Measurements from ENCODE around the gene USP38. TPM values are rescaled to one million over a fixed set of nuclear protein-coding genes. Genes with fewer than 3 reads are reported as not detected.
"Not testable (repeated sequence)": the region's sequence is repeated elsewhere in the genome, so short reads cannot be mapped to it uniquely, and the experiment has no call there.

USP38 gene
- total RNA-seq, 2 donors from 2014 or later, result 29.4 to 31.8 TPM

- H3K4me3 Mint-ChIP-seq, result no peak overlapping the region
- peak in 1 of 2 donors; percentile 43 for ATAC-seq
- no peaks in the 10 kb centered on the region for H3K9me3 Mint-ChIP-seq
- DNase-seq (ENCODE audit: low spot score), result no peak
- H3K27me3 Mint-ChIP-seq, result peaks cover 7 to 8% of the 10 kb centered on the region in 2 donors
- H3K27ac Mint-ChIP-seq, result no peak overlapping the region
- H3K36me3 Mint-ChIP-seq, result no peaks in the 10 kb centered on the region
- no peaks in the 10 kb centered on the region for H3K4me1 Mint-ChIP-seq (ENCODE audit: low read depth in 2 of 2)
These were observed 69.9 kb downstream of the USP38 start for GRCh38 chr4:143254491-143255226.

- Mint-ChIP-seq H3K36me3 (no peaks in the 10 kb centered on the region), H3K27me3 (peaks cover 6 to 7% of the 10 kb centered on the region in 2 donors), H3K4me3 (no peak overlapping the region), H3K27ac (no peak overlapping the region), H3K9me3 (no peaks in the 10 kb centered on the region), H3K4me1 (ENCODE audit: low read depth in 2 of 2) (no peaks in the 10 kb centered on the region)
- ATAC-seq (no peak), DNase-seq (ENCODE audit: low spot score) (no peak)
These were observed 71.7 kb downstream of the USP38 start for GRCh38 chr4:143256456-143256855.

- Mint-ChIP-seq H3K9me3 (no peaks in the 10 kb centered on the region), H3K4me1 (ENCODE audit: low read depth in 2 of 2) (no peaks in the 10 kb centered on the region), H3K27ac (no peak overlapping the region), H3K4me3 (no peak overlapping the region), H3K36me3 (no peaks in the 10 kb centered on the region), H3K27me3 (peaks cover 2 to 7% of the 10 kb centered on the region in 2 donors)
- no peak for ATAC-seq
- DNase-seq (ENCODE audit: low spot score), result no peak
These were observed 72.6 kb downstream of the USP38 start for GRCh38 chr4:143257356-143257755.

- Mint-ChIP-seq H3K27ac (no peak overlapping the region), H3K9me3 (no peaks in the 10 kb centered on the region), H3K4me1 (ENCODE audit: low read depth in 2 of 2) (no peaks in the 10 kb centered on the region), H3K27me3 (peaks cover 0 to 2% of the 10 kb centered on the region in 2 donors), H3K4me3 (no peak overlapping the region), H3K36me3 (no peaks in the 10 kb centered on the region)
- ATAC-seq, result no peak
- no peak for DNase-seq (ENCODE audit: low spot score)
These were observed 76.0 kb downstream of the USP38 start for GRCh38 chr4:143260750-143261149.

- Mint-ChIP-seq H3K9me3 (no peaks in the 10 kb centered on the region), H3K27me3 (peaks cover 0 to 2% of the 10 kb centered on the region in 2 donors), H3K36me3 (peaks cover 5% of the 10 kb centered on the region), H3K4me3 (no peak overlapping the region), H3K4me1 (ENCODE audit: low read depth in 2 of 2) (no peaks in the 10 kb centered on the region), H3K27ac (no peak overlapping the region)
- no peak for DNase-seq (ENCODE audit: low spot score)
- ATAC-seq, result no peak
These were observed 78.1 kb downstream of the USP38 start for GRCh38 chr4:143262838-143263237.

GRCh38 chr4:143267690-143268089 lies 83.0 kb downstream of the USP38 start:
- not testable (repeated sequence) for H3K4me1 Mint-ChIP-seq (ENCODE audit: low read depth in 2 of 2); H3K36me3 Mint-ChIP-seq; DNase-seq (ENCODE audit: low spot score); H3K27ac Mint-ChIP-seq; H3K4me3 Mint-ChIP-seq; H3K9me3 Mint-ChIP-seq; H3K27me3 Mint-ChIP-seq; ATAC-seq

GRCh38 chr4:143270256-143270838 lies 85.6 kb downstream of the USP38 start:
- H3K4me1 Mint-ChIP-seq (ENCODE audit: low read depth in 2 of 2), result no peaks in the 10 kb centered on the region
- peaks cover 5% of the 10 kb centered on the region for H3K36me3 Mint-ChIP-seq
- H3K4me3 Mint-ChIP-seq, result no peak overlapping the region
- no peak overlapping the region for H3K27ac Mint-ChIP-seq
- DNase-seq (ENCODE audit: low spot score) (no peak), ATAC-seq (no peak)
- peaks cover 6 to 16% of the 10 kb centered on the region in 2 donors for H3K27me3 Mint-ChIP-seq
- H3K9me3 Mint-ChIP-seq, result peaks cover 4% of the 10 kb centered on the region

Other genes starting within 250 kb of the USP38 start
- gene GAB1, start 152.0 kb downstream of the USP38 start, total RNA-seq, result 1 to 10 TPM; 2.0 to 2.2 TPM

Measured in natural killer cell treated with Interleukin-12 subunit alpha and Interleukin-12 subunit beta and Interleukin-15 and Interleukin-18, amount 100 ng/mL, for 72 hours (primary cell).